ENCODE measurements around the gene ERP29. TPM values are rescaled to one million over a fixed set of nuclear protein-coding genes. Genes with fewer than 3 reads are reported as not detected.

ERP29 gene
- total and polyA plus RNA-seq, 2 of the 13 experiments (the other 11 are each of a cell fraction or from before 2014, with no cell fraction given), result 111 to 147 TPM

DNA sequence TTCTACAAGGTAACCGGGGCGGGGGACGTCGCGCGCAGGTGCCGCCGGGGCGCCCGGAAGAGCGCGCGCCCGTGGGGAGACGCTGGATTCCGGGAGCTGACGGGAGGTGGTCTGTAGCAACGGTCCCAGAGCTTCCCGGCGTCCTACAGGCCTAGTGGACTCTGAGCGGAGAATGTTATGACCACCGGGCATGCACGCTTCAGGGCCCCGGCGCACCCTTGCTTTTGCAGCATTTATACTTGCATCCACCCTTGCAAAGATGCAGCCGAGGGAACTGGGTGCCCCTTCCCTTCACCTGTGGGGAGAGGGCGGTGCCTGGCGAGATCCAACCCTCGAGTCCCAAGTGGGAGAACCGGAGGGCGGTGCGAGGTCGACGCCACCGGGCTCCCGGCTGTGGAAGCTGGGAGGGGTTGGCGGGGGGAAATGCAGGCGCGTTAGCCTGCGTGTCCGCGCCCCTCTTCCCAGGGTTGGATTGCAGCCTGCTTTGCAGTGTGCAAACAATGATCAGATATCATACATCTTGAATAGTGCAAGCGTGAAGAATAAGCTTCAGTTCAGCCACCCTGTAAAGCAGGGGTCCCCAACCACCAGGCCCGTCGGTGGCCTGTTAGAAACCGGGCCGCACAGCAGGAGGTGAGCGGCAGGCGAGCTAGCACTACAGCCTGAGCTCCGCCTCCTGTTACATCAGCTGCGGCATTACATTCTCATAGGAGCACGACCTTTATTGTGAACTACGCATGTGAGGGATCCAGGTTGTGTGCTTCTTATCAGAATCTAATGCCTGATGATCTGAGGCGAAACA, 576 bp downstream of the ERP29 start (continued):
- TF ChIP-seq THAP9 (CRISPR knock-in tag; IDR thresholded peaks at IDR 0.05; ENCODE audit: borderline replicate concordance) (no peak), ZBTB1 (CRISPR knock-in tag; IDR thresholded peaks at IDR 0.05; ENCODE audit: borderline replicate concordance) (no peak), ZNF580 (CRISPR knock-in tag; IDR thresholded peaks at IDR 0.05; ENCODE audit: borderline replicate concordance, low read depth) (peak; percentile 64; the same call in 1 of the 2 replicates), CHD2 (IDR thresholded peaks at IDR 0.05; ENCODE audit: low read depth, low read length) (no peak), GABPB1 (CRISPR knock-in tag; IDR thresholded peaks at IDR 0.05) (no peak), HNRNPK (IDR thresholded peaks at IDR 0.05; ENCODE audit: low read depth, low read length, poor library complexity, severe bottlenecking) (no peak), ZNF205 (CRISPR knock-in tag; IDR thresholded peaks at IDR 0.05) (no peak; the same call in 1 of the 2 replicates), ZNF709 (CRISPR knock-in tag; IDR thresholded peaks at IDR 0.05) (no peak; the same call in 1 of the 2 replicates), ZNF441 (CRISPR knock-in tag; IDR thresholded peaks at IDR 0.05; ENCODE audit: borderline replicate concordance) (0 out of 2 replicates have a peak, but pooled peaks have one; percentile 11), ZBTB21 (CRISPR knock-in tag; IDR thresholded peaks at IDR 0.05) (no peak), EEA1 (CRISPR knock-in tag; IDR thresholded peaks at IDR 0.05; ENCODE audit: borderline replicate concordance) (0 out of 2 replicates have a peak, but pooled peaks have one; percentile 15), DPF2 (CRISPR knock-in tag; IDR thresholded peaks at IDR 0.05; ENCODE audit: borderline replicate concordance, low read depth) (0 out of 2 replicates have a peak, but pooled peaks have one; percentile 47), HMG20B (CRISPR knock-in tag; conservative IDR thresholded peaks at IDR 0.05) (0 out of 2 replicates have a peak, but pooled peaks have one; percentile 36), ZNF788 (CRISPR knock-in tag; IDR thresholded peaks at IDR 0.05; ENCODE audit: borderline replicate concordance) (peak; percentile 69), ZBTB7B (CRISPR knock-in tag; IDR thresholded peaks at IDR 0.05) (peak; percentile 36; the same call in 1 of the 2 replicates), MBD4 (IDR thresholded peaks at IDR 0.05; ENCODE audit: borderline replicate concordance, low read length) (no peak), NR3C1 (CRISPR knock-in tag; IDR thresholded peaks at IDR 0.05) (no peak), CHCHD3 (CRISPR knock-in tag; IDR thresholded peaks at IDR 0.05) (no peak), ZNF263 (CRISPR knock-in tag; IDR thresholded peaks at IDR 0.05) (no peak)
- TF ChIP-seq, protein P1, sequence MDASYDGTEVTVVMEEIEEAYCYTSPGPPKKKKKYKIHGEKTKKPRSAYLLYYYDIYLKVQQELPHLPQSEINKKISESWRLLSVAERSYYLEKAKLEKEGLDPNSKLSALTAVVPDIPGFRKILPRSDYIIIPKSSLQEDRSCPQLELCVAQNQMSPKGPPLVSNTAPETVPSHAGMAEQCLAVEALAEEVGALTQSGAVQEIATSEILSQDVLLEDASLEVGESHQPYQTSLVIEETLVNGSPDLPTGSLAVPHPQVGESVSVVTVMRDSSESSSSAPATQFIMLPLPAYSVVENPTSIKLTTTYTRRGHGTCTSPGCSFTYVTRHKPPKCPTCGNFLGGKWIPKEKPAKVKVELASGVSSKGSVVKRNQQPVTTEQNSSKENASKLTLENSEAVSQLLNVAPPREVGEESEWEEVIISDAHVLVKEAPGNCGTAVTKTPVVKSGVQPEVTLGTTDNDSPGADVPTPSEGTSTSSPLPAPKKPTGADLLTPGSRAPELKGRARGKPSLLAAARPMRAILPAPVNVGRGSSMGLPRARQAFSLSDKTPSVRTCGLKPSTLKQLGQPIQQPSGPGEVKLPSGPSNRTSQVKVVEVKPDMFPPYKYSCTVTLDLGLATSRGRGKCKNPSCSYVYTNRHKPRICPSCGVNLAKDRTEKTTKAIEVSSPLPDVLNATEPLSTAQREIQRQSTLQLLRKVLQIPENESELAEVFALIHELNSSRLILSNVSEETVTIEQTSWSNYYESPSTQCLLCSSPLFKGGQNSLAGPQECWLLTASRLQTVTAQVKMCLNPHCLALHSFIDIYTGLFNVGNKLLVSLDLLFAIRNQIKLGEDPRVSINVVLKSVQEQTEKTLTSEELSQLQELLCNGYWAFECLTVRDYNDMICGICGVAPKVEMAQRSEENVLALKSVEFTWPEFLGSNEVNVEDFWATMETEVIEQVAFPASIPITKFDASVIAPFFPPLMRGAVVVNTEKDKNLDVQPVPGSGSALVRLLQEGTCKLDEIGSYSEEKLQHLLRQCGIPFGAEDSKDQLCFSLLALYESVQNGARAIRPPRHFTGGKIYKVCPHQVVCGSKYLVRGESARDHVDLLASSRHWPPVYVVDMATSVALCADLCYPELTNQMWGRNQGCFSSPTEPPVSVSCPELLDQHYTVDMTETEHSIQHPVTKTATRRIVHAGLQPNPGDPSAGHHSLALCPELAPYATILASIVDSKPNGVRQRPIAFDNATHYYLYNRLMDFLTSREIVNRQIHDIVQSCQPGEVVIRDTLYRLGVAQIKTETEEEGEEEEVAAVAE (CRISPR knock-in tag; IDR thresholded peaks at IDR 0.05; ENCODE audit: borderline replicate concordance), result 0 out of 2 replicates have a peak, but pooled peaks have one; percentile 25
- TF ChIP-seq, protein P2, sequence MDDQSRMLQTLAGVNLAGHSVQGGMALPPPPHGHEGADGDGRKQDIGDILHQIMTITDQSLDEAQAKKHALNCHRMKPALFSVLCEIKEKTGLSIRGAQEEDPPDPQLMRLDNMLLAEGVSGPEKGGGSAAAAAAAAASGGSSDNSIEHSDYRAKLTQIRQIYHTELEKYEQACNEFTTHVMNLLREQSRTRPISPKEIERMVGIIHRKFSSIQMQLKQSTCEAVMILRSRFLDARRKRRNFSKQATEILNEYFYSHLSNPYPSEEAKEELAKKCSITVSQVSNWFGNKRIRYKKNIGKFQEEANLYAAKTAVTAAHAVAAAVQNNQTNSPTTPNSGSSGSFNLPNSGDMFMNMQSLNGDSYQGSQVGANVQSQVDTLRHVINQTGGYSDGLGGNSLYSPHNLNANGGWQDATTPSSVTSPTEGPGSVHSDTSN (CRISPR knock-in tag; IDR thresholded peaks at IDR 0.05; ENCODE audit: borderline replicate concordance), result no peak
